AG04449 (cell line): ENCODE measurements around the gene COA3.

Experiments
- CTCF ChIA-PET: fragments of 350-600 bp; formaldehyde crosslinking; extraction: SDS; loops from one replicate; lab custom pipeline; 2021; ENCODE audit warnings: antibody characterized with exemption; lab: Yijun Ruan, JAX
- POLR2A ChIA-PET: fragments of 400-600, 350-600 bp; formaldehyde crosslinking; extraction: SDS; loops from one replicate; lab custom pipeline; 2020; ENCODE audit warnings: antibody characterized with exemption, inconsistent platforms; lab: Yijun Ruan, JAX
- DNase-seq: peaks from one replicate; pipeline ENCODE4 v3.0.0-alpha.2; 2010; ENCODE audit warnings: low read depth, low spot score
- H3K4me3 ChIP-seq: 2 replicates; pipeline ENCODE4 v1.5.1; 2011; ENCODE audit warnings: low read depth, mild to moderate bottlenecking, control low read depth, low read length
- TF ChIP-seq, protein P1 (sequence below): IDR thresholded peaks from one replicate; pipeline ENCODE4 v1.5.1; 2011; ENCODE audit warnings: mild to moderate bottlenecking, moderate library complexity, low read length, control low read depth, inconsistent platforms; ENCODE audit not compliant: insufficient read depth; ENCODE audit errors: missing control alignments

The COA3 gene

GRCh38 chr17:42798383-42799380 is at the start of gene COA3, which contains the start of gene CNTD1:
COA3 (minus strand) TSS chr17:42798704; CDS start chr17:42798681, 23 bp downstream.
CNTD1 (plus strand) TSS chr17:42798861; CDS start chr17:42799068, 207 bp downstream.
- no peak for DNase-seq
- CTCF ChIA-PET = interaction anchor here (0.9 to 2.5 kb wide), 5 partner anchors 11 to 35 kb away, joined by 3 to 11 read pairs (median 4); partner anchors contain the start of gene BECN1
- POLR2A ChIA-PET = interaction anchor here (0.7 to 1.8 kb wide), 2 partner anchors 18 to 19 kb away, joined by 3 to 7 read pairs; partner anchors contain the start of gene WNK4
- TF ChIP-seq, protein P1, sequence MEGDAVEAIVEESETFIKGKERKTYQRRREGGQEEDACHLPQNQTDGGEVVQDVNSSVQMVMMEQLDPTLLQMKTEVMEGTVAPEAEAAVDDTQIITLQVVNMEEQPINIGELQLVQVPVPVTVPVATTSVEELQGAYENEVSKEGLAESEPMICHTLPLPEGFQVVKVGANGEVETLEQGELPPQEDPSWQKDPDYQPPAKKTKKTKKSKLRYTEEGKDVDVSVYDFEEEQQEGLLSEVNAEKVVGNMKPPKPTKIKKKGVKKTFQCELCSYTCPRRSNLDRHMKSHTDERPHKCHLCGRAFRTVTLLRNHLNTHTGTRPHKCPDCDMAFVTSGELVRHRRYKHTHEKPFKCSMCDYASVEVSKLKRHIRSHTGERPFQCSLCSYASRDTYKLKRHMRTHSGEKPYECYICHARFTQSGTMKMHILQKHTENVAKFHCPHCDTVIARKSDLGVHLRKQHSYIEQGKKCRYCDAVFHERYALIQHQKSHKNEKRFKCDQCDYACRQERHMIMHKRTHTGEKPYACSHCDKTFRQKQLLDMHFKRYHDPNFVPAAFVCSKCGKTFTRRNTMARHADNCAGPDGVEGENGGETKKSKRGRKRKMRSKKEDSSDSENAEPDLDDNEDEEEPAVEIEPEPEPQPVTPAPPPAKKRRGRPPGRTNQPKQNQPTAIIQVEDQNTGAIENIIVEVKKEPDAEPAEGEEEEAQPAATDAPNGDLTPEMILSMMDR = no peak
- H3K4me3 ChIP-seq = peak within 1 kb of the TSS; percentile 89

- ChIA-PET CTCF (interaction anchor here (1.3 to 8.8 kb wide), 5 partner anchors 9 to 120 kb away, joined by 3 to 241 read pairs (median 6); partner anchors contain the start of gene BECN1), POLR2A (interaction anchor here (0.6 to 1.3 kb wide), 3 partner anchors 34 to 740 kb away, joined by 3 to 5 read pairs (median 3); partner anchors contain the start of gene VPS25)
- no peak overlapping the region for H3K4me3 ChIP-seq
- no peak for DNase-seq
- TF ChIP-seq, protein P1 = no peak
Measured at GRCh38 chr17:42848093-42848492, 49.6 kb upstream of the COA3 start.

DNA sequence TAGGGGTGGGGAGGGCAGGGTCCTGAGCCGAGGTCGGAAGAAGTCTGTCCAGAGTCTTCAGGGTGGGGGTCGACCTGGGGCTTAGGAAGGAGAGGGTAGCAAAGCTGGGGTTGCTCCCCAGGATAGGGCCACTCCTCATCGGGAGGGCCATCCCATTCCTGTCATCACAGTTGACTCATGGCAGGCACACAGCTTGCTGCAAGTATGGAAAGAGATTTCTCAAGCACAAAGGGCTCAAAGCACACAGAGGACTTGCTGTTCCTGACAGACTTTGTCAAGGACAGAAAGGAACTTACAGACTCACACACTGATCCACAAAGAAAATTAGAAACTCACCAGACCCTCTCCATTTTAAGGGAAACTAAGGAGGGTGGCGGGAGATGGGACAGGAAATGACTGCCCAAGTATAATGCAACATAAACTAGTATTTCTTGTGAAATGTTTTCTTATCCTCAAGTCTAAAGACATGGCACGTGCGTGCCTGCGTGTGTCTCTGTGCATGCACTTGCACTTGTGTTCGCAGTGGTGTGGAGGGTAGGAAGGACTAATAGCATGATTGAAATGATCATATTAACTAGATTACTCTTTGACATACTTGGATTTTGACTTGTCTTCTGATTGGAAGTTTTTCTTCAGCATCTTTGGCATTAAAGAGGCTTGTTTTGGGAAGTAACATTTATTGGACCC is 48.2 kb upstream of the COA3 start:
- no peak overlapping the region for H3K4me3 ChIP-seq
- TF ChIP-seq, protein P1 = no peak
- DNase-seq = no peak
- ChIA-PET CTCF (interaction anchor here (0.7 to 8.8 kb wide), 7 partner anchors 18 to 1868 kb away, joined by 3 to 241 read pairs (median 8); partner anchors contain the start of genes BECN1 and RPL27), POLR2A (no interaction called here)

GRCh38 chr17:42845918-42846593 is 47.6 kb upstream of the COA3 start:
- POLR2A ChIA-PET = interaction anchor here (1.4 kb wide), 1 partner anchor 153 kb away, joined by 3 read pairs; no protein-coding TSS in a partner anchor
- DNase-seq = no peak
- TF ChIP-seq, protein P1 = no peak
- no peak overlapping the region for H3K4me3 ChIP-seq
- CTCF ChIA-PET = interaction anchor here (0.7 to 8.8 kb wide), 12 partner anchors 9 to 1868 kb away, joined by 3 to 241 read pairs (median 6); partner anchors contain the start of genes BECN1, PSME3 and RPL27

GRCh38 chr17:42845556-42845917 is 47.0 kb upstream of the COA3 start:
- no peak for DNase-seq
- H3K4me3 ChIP-seq = no peak overlapping the region
- TF ChIP-seq, protein P1 = no peak
- ChIA-PET CTCF (interaction anchor here (1.0 to 8.8 kb wide), 11 partner anchors 9 to 152 kb away, joined by 4 to 241 read pairs (median 7); partner anchors contain the start of genes BECN1, PSME3 and RPL27), POLR2A (interaction anchor here (1.4 kb wide), 1 partner anchor 153 kb away, joined by 3 read pairs; no protein-coding TSS in a partner anchor)
